ENCODE results near the gene FXYD6.
"Not testable (repeated sequence)": the region's sequence is repeated elsewhere in the genome, so short reads cannot be mapped to it uniquely, and the experiment has no call there.

The FXYD6 gene

DNA sequence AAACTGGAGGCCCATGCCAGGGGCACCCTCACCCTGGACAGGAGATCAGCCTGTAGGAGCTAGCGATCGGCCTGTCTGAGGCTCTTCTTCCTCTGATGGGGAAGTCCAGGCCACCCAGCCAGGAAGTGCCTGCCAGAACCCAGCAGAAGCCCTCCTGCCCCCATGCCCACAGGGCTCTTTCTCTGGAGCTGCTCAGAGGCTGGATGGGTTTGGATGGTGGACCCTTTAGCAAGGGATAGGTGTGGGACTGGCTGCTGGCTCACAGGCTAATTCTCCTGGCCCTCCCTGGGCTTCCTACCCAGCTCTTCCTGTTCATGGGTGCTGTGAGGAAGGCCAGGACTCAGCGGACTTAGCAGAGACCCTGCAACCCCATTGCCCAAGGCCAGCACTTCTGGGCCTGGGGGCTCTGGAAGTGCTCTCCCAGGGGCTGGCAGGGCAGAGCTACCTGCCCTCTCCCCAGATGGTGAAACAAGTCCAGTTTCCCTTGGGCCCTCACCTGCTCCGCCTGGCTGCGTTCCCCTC is 59.6 kb downstream of the FXYD6 start:
- no peak for DNase-seq (ENCODE audit: low spot score)

DNA sequence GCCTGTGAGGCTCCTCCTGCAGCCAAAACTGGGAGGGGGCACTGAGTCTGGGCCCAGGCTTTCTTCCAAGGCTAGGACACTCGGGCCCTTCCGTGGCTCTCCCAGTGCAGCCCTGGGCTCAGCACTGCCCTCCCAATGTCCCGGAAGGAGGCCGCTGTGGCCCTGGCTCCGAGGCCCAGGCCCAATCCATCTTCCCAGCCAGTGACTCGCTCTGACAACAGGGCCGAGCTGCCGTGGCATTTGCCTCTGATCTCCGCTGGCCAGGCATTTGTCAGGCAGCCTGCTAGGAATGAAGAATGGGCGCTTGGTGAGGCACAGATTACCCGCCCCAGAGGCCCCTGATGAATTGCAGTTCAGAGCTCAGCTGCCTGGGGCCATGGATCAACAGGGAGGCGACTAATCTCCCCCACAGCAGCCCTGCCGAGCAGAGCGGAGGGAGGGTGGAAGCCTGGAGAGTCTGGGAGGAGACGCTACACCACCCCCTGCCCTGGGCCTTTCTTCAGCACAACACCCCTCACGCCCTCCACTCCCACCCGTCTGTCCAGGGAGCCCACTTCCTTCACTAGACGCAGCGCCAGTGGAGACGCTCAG is 60.2 kb downstream of the FXYD6 start:
- DNase-seq (ENCODE audit: low spot score): no peak

DNA sequence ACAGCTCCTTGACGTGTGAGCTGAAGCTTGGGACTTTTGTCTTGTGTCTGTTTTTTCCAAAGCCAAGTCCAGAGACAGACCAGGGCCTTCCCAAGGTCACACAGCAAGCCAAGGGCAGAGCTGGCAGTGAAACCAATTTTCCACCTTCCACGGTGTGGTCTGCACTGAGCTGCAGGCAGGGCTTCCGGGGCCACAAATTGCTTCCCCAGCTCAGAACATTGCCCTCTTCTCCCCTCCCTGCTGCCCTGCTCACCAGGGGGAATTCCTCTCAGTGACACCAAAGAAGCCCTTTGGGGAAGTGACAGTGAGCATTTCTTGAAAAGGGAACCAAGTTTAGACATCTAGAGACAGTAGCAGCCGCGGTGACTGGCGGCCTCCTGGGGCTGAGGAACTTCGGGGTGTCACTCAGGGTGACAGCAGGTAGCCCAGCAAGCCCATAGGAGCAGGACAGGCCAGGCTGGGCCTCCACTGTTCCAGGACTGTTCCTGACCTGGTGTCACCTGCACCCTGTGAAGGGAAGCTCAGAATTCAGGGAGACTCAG is 61.1 kb downstream of the FXYD6 start:
- no peak for DNase-seq (ENCODE audit: low spot score)

DNA sequence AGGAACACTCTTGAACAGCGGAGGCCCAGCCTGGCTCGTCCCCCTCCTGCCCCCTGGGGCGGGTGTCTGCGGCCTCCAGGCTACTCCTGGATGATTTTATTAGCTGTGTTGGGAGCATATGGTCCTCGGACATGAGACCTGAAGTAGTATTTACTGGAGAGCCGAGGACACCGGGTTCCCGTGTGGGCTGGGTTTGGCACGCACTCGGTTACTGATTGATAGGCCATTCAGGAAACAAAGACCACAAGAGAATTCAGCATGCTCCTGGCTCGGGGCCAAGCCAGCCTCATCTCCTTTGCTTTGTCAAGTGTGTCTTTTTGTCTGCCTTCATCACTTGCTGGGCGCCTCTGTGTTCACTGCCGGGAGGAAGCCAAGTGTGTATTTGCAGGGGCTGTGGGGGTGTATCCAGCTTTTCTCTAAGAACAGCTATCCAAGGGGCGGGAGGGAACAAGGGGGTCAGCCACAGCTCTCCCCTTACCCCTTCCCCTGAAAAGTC is 61.6 kb downstream of the FXYD6 start:
- DNase-seq (ENCODE audit: low spot score): no peak

DNA sequence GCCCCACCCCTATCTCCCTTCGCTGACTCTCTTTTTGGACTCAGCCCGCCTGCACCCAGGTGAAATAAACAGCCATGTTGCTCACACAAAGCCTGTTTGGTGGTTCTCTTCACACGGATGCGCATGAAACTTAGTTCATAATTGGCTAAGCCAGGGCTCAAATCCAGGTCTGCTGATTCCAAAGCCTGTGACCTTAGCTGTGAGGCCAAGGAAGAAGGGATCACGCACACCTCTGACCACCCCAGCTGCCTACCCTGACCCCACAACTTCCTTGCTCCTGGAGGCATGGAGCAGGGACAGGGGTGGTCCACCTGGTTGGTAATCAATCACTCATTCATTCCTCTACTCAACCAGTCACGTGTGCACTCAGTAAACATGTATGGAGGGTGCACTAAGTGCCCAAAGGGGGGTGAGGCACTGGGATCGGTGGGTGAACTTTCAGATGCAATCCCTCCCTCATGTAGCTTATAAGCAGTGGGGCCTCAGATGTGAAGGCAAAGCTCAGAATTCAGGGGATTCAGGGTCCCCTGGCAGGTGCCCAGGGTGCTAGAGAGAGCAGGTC is 62.2 kb downstream of the FXYD6 start:
- no peak for DNase-seq (ENCODE audit: low spot score)

DNA sequence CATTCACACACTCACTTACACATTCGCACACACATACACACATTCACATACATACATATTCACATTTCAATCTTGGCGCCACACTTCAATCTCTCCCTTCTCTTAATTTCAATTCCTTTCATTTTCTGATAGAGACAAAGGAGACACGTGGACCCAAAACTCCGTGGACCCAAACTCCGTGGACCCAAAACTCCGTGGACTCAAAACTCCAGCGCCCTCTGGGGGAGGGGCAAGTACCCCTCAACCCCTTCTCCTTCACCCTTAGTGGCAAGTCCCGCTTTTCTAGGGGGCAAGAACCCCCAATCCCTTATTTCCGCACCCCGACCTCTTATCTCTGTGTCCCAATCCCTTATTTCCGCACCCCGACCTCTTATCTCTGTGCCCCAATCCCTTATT is 66.4 kb downstream of the FXYD6 start:
- DNase-seq (ENCODE audit: low spot score): not testable (repeated sequence)

DNA sequence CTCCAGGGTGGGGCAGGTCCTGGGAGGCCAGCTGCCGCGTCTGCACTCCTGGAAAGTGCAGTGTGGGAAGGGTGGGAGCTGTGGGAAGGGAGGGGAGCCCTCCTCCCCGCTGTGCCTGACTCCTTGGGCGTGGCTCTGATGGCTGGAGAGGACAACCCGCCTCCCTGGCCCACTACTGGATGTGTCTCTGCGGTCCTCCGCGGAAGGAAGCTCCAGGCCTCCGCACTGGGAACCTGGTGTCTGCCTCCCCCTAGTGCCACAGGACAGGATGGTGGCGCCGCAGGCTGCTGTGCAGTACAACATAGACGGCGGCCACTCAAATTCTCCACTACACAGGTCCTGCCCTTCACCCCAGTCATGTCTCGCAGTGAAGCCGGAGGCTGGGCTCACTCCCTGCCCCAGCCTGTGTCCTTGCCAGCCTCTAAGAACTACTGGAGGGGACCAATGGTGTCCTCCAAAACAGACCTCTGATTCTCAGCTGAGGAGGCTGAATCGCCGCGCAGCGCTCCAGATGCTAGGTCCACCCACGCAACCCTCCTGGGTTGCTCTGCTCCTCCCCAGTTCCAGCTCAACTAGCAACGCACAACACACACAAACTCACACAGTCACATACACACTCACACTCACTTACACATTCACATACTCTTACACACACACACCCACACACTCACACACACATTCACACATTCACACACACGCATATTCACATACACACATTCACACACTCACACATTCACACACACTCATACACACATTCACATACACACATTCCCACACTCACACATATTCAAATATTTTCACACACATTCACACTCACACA is 67.0 kb downstream of the FXYD6 start:
- no peak for DNase-seq (ENCODE audit: low spot score)

GRCh38 chr11:117808784-117809183 is 67.7 kb downstream of the FXYD6 start:
- no peak for DNase-seq (ENCODE audit: low spot score)

- peak; percentile 70 for DNase-seq (ENCODE audit: low spot score)
Observed at GRCh38 chr11:117807482-117808327, 68.8 kb downstream of the FXYD6 start.

DNA sequence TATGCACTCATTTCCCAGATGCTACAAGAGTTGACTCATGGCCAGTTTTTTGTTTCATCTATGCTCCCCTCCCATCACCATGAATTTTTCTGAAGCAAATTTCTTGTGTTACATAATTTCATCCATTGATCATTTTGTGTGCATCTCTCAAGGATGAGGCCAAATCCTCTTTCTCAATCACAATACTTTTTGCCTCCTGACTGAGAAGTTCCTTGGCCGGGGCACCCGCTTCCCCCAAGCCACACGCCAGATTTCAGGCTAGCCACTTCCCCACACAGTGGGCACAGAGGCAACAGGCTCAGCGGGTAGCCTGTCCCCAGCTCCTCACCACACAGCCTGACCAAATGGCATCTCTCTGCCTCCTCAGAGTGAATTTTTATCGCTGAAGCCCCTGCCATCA is 69.6 kb downstream of the FXYD6 start:
- no peak for DNase-seq (ENCODE audit: low spot score)

DNA sequence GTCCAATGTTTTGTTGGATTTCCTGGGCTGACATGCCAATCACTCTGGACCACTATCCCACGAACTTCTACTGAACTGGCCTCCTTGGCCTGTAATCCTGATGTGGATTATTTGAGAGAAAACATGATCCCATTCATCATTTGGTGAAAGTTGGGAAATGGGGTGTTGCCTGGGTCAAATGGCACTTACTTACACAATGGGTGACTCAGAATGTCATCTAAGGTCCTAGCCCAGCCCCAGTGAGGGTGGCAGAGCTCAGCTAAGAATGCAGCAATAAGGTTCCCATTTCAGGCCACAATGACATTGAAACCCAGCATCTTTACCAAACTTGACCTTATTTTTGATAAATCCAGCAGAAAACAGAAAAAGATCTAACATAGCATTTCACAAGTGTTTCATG is 71.4 kb downstream of the FXYD6 start:
- no peak for DNase-seq (ENCODE audit: low spot score)

GRCh38 chr11:117803896-117804295 is 72.6 kb downstream of the FXYD6 start:
- DNase-seq (ENCODE audit: low spot score): no peak

DNA sequence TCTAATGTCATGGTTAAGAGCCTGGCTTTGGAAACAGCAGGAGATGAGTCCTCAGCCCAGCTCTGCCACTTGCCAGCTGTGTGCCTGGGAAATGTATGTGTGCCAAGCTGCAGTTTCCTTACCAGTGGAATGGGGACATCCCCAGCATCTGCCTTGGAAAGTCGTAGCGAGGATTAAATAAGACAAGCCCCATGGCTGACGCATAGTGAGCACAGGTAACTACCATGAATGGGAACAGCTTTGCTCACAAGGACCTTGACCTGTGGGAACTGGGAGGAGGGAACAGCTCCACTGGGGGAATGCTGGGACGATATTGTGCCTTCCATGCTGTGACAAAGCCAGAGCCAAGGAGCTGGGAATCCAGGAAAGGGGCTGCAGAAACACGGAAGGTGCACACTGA is 76.8 kb downstream of the FXYD6 start:
- DNase-seq (ENCODE audit: low spot score): no peak

DNA sequence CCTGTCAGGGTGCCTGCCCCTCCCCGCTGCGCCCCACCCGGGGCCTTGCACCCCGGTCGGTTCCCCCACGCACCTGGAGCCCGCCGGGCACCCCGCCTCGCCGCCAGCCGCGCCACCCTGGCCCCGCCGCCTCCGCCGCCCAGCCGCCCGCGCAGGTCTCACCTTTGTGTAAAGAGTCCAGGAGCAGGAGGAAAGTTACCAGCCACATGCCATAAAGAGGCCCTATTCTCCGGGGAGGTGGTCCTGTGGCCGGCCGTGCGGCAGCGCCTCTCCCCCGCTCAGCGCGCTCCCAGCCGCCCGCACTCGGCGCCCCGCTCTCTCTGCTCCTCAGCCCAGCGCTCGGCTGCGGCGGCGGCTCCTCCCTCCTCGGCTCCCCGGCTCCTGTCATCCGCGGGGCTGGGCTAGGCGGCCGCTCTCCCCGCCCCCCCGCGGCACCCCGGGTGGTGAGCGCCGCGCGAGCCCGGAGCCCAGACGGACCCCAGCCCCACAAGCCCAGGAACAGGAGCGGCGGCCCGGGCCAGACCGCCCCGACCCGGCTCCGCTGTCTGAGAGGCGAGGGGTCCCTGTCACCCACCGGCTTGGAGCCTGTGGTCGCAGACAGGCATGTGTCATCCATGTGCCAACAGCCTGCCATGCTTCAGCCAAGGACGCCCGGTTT is 79.5 kb downstream of the FXYD6 start, which contains the start of gene DSCAML1:
Gene DSCAML1, minus strand, starts transcription at position 345 of the 658 bp plus-strand sequence. Its CDS starts 137 bp downstream, at position 208.
- no peak for DNase-seq (ENCODE audit: low spot score)

GRCh38 chr11:117796456-117796871 is 80.0 kb downstream of the FXYD6 start:
- DNase-seq (ENCODE audit: low spot score): no peak

DNA sequence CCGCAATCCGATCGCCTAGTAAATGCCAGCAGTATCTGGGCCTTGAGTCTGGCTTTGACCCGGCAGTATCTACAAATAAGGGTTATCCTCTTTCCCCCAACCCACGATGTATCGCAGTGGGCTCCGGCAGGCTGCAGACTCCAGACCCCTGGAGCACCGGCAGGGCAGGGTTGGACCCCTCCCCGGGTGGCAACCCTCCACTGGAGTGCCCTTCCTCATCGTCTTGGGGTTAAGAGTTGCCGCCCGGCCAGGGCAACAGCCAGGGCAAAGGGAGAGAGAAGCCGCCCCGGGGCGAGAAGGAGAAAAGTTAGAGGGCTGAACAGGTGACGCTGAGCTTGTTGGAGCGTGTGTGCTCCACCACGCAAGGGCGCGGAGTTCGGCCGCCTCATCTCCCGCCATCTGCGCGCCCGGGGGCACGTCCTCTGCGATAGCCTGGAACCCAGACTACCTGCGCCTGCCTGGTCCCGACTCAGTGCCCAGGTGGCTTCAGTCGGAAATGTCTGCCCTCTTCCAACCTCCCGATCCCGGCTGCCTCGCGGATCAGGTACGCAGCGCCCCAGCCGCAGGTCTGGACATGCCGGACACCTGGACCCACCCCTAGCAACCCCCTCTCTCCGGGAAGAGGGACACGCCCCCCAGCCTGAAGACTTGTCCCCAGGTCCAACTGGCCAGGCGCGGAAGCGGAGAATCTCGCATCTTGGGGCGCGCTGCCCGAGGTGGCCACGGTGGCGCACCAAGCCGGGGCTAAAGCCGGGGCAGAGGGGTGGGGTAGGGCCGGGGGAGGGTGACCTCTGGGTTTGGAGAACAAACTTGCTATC is 80.6 kb downstream of the FXYD6 start:
- no peak for DNase-seq (ENCODE audit: low spot score)

DNA sequence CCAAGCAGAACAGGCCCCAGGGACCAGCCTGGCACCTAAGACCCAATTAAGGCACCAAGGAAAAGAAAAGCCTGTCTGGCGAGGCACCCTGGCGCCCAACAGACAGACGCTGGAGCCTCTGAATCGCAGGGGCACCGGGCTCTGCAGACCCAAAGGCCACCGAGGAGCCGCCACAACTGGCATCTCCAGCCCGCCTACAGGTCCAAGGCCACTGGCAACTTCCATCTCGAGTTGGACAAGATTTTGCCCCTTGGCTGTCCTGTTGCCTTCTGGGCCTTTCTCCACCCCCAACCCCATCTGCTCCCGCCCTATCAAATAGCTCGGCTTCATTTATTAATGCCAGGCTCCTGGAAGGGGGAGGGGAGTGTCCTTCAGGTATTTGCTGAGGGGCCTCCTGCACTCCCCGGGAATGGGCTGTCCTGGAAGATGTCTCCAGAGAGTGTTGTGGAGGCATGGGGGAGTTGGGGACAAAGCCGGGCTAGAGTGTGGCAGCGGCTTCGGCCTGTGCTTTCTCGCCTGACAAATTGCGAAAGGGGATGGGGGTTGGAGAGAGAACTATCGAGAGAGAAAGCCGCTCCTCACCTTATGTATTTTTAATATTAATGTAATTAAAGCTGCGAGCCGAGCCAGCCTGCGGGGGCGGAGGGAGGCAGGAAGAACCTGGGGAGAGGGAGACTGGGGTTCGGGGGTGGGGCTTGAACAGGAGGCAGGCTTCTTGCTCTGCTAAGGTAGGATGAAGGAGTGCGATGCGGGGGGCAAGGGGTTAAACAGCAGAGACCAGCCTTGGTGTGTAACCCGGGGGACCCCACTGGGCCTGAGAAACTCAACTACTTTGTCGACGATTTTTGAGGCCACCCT is 81.5 kb downstream of the FXYD6 start:
- DNase-seq (ENCODE audit: low spot score): no peak

GRCh38 chr11:117794135-117794534 is 82.3 kb downstream of the FXYD6 start:
- no peak for DNase-seq (ENCODE audit: low spot score)

DNA sequence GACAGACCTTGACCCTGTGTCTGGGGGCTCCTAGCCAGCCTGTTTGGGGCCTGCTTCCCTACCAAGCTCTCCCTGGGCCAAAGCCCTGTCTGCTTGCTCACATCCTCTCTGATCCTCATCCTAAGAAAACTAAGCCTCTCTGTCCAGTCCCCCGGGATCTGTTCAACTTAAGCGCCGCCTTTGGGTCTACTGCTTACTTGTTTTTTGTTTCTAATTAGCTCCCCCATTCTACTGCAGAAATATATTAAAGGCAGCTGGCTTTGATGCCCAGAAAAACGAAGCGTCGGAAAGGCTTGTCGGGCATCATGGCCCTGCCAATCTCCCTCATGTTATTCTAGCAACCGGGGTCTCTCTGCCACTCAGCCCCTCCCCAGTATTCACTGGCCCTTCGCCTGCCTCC is 82.9 kb downstream of the FXYD6 start:
- DNase-seq (ENCODE audit: low spot score): no peak

All from hematopoietic multipotent progenitor cell treated with erythropoietin and hydrocortisone succinate and interleukin-3 and kit ligand, for 17 days (in vitro differentiated cells).